HS-27A (cell line): Measurements from ENCODE around the gene PLEKHA7.
"Not testable (repeated sequence)": the region's sequence is repeated elsewhere in the genome, so short reads cannot be mapped to it uniquely, and the experiment has no call there.

Source experiments
- DNase-seq: peaks from one replicate; pipeline ENCODE4 v3.0.0-alpha.2; 2012; ENCODE audit warnings: low read depth, missing footprints

The PLEKHA7 gene

GRCh38 chr11:16942342-16942741 lies 71.9 kb downstream of the PLEKHA7 start:
- DNase-seq = no peak

- DNase-seq = no peak
Measured at GRCh38 chr11:16941935-16942334, 72.3 kb downstream of the PLEKHA7 start.

- no peak for DNase-seq
Measured at GRCh38 chr11:16938061-16938460, 76.2 kb downstream of the PLEKHA7 start.

- no peak for DNase-seq
Measured at GRCh38 chr11:16936643-16937042, 77.6 kb downstream of the PLEKHA7 start.

- no peak for DNase-seq
Measured at GRCh38 chr11:16935518-16936302, 78.5 kb downstream of the PLEKHA7 start.

- no peak for DNase-seq
Measured at GRCh38 chr11:16933756-16934603, 80.2 kb downstream of the PLEKHA7 start.

- no peak for DNase-seq
Measured at GRCh38 chr11:16933291-16933690, 80.9 kb downstream of the PLEKHA7 start.

DNA sequence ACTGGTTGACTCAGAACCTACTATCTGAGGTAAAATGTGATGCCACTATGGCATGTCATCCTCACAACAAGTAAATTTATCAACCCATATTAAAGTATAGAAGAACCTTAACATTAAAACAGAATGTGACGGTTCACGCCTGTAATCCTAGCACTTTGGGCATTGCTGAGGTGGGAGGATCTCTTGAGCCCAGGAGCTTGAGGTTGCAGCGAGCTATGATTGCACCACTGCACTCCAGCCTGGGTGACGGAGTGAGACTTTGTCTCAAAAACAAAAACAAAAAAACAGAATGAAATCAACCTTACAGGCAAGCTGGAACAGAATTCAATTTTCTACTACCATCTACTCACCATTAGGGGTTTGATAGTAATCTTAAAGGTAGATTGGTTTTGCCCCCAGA lies 86.2 kb downstream of the PLEKHA7 start:
- DNase-seq = no peak

GRCh38 chr11:16926883-16927626 lies 87.2 kb downstream of the PLEKHA7 start:
- no peak for DNase-seq

DNA sequence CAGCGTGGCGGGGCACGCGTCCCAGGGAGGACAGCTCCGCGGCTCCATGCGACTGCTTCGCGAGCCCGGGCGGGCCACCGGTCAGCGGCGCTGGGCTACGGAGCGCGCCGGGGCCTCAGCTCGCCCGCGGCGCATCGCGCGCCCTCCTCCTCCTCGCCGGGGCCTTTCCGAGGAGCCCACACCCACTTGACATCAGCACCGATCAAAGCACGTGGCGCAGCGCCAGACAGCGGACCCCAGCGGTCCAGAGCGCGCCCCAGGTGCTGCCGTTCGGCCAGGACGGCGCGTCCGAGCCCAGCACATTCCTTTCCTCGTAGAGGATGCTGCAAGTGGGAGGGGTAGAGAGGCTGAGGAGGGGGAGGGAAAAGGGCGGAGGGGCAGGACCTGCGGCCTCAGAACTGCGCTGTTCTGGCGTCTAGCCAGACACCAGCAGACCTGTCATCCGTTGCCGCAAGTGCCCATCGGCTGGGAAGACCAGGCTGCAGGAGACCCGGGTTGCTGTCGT lies 88.6 kb downstream of the PLEKHA7 start:
- no peak for DNase-seq

GRCh38 chr11:16924826-16925560 lies 89.2 kb downstream of the PLEKHA7 start:
- DNase-seq = no peak

GRCh38 chr11:16924462-16924825 lies 89.8 kb downstream of the PLEKHA7 start:
- no peak for DNase-seq

DNA sequence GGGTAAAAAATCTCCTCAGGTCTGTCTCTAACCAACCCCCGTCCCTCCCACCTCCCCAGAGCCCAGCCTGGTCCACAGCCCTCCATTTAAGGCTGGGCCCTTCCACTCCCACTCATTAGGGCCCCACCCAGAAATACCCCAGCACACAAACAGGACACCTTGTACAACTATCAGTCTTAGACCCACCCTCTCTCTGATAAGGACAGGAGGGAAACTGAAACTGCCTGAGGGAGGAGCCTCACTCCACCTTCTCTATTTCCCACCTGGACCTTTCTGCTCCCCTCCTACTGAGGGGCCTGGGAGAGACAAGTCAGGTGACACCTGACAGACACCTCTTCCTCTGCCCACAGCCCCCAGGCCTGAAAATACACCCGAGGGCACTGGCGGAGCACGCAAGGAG lies 90.2 kb downstream of the PLEKHA7 start:
- DNase-seq = no peak

- DNase-seq = no peak
Measured at GRCh38 chr11:16921668-16922067, 92.5 kb downstream of the PLEKHA7 start.

DNA sequence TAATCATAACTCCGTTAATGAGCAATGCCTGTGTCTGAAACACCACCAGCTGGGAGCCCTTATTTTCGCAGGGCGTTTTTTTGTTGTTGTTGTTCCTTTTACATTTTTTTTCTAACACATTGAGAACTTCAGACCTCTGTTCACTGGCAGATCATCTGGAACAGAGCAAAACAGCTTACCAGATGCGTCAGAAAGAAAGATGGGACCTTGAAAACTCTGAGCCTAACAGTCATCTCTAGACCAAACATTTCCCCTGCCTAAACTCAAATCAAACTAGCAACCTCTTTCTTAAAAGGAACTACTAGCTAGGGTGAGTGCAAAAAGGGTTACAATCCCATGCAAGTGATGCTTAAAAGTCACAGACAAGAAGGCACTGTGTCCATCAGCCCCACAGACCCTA lies 93.2 kb downstream of the PLEKHA7 start:
- DNase-seq = no peak

- DNase-seq = no peak
Measured at GRCh38 chr11:16920559-16920958, 93.7 kb downstream of the PLEKHA7 start.

- not testable (repeated sequence) for DNase-seq
Measured at GRCh38 chr11:16918543-16919182, 95.6 kb downstream of the PLEKHA7 start.

DNA sequence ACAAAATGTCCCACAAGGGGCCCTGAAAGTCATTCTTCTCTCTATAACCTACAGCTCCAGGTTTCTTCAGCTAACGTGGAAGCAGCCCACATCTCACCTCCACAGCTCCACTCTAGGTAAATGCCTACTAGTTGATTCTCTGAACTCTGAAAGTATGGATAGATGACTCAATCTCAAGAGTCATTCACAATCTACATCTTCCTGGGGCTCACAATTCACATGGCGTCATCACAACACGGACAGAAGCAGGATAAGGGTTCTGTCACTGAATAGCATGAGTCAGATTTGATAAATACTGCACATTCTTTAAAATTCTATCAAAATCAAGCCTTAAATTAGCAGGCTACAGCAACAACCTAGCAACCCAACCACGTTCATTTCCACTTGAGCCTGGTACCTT lies 96.3 kb downstream of the PLEKHA7 start:
- DNase-seq = no peak

GRCh38 chr11:16912692-16913111 lies 101.5 kb downstream of the PLEKHA7 start:
- DNase-seq = no peak

- no peak for DNase-seq
Measured at GRCh38 chr11:16911658-16912057, 102.6 kb downstream of the PLEKHA7 start.

DNA sequence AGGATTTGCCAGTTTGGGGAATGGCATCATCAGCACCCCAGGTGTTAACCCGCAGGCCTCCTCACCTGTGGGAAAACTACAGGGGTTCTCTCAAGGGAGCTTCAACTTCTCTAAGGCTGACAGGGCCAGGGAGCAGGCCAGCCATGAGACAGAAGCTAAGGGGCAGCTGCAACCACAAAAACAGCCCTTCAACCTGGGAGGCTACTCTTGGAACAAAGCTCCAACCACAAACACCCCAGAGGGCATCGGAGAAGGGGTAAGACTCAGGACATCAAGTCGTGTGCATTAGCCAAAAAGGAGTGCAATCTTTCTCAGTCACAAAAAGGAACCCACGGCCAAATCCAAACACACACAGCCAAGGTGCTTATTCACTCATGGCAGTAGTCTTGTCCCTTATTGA lies 103.0 kb downstream of the PLEKHA7 start:
- DNase-seq = no peak
